ENCODE measurements around the gene CNNM2.
A peak's percentile ranks its signal among the peaks of the same experiment; 100 is the strongest.
"Not testable (repeated sequence)": the region's sequence is repeated elsewhere in the genome, so short reads cannot be mapped to it uniquely, and the experiment has no call there.

CNNM2 gene

DNA sequence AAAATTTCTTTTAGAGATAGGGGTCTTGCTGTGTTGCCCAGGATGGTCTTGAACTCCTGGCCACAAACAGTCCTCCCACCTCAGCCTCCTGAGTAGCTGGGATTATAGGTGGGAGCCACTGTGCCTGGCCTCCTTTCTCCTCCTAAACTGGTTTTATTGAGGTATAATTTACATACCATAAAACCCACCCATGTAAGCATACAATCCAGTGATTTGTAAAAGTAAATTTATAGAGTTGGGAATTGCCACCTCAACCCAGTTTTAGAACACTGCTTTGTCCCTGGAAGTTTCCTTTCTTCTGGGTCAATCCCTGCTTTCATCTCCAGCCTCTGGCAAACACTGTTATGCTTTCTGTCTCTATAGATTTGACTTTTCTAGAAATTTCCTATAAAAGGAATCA, 49.0 kb downstream of the CNNM2 start:
- no peak overlapping the region for H3K27ac ChIP-seq
- TF ChIP-seq ZFX (IDR thresholded peaks at IDR 0.05) (no peak), CTCF (conservative IDR thresholded peaks at IDR 0.05) (no peak)

DNA sequence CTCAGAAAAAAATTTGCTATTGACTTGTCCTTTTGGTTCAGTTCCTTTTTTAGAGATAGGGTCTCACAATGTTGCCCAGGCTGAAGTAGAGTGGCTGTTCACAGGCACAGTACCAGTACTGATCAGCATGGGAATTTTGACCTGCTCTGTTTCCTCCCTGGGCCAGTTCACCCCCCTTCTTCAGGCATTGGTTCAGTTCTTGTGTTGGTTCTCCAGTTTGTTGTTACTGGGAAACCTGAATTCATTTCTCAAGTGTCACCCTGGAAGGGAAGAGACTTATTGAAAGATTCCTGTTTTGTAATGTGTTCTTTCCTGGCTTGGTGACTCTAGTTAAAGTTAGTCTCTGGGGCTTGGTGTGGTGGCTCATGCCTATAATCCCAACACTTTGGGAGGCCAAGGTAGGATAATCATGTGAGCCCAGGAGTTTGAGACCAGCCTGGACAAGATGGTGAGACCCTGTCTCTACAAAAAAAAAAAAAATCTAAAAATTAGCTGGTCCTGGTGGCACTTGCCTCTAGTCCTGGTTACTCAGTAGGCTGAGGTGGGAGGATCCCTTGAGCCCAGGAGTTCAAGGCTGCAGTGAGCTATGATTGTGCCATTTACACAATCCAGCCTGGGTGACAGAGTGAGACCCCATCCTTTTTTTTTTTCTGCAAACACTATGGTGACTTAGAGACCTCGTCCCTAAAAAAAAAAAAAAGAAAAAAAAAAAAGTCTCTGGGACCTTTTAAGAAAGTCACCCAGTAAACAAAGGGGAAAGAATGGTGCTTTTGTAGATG, 52.7 kb downstream of the CNNM2 start:
- TF ChIP-seq ZFX (IDR thresholded peaks at IDR 0.05): no peak
- no peak for TF ChIP-seq CTCF (conservative IDR thresholded peaks at IDR 0.05)
- H3K27ac ChIP-seq: no peak overlapping the region

- H3K27ac ChIP-seq: no peak overlapping the region
- TF ChIP-seq ZFX (IDR thresholded peaks at IDR 0.05) (no peak), CTCF (conservative IDR thresholded peaks at IDR 0.05) (no peak)
Measured at GRCh38 chr10:102975483-102976379, 57.6 kb downstream of the CNNM2 start.

DNA sequence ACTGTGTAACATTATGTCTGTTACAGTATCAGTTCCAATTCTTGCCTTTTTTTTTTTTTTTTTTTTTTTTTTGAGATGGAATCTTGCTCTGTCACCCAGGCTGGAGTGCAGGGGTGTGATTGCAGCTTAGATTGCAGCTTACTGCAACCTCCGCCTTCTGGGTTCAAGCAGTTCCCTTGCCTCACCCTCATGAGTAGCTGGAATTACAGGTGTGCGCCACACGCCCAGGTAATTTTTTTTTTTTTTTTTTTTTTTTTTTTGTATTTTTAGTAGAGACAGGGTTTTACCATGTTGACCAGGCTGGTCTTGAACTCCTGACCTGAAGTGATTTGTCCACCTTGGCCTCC, 58.3 kb downstream of the CNNM2 start:
- H3K27ac ChIP-seq: not testable (repeated sequence)

DNA sequence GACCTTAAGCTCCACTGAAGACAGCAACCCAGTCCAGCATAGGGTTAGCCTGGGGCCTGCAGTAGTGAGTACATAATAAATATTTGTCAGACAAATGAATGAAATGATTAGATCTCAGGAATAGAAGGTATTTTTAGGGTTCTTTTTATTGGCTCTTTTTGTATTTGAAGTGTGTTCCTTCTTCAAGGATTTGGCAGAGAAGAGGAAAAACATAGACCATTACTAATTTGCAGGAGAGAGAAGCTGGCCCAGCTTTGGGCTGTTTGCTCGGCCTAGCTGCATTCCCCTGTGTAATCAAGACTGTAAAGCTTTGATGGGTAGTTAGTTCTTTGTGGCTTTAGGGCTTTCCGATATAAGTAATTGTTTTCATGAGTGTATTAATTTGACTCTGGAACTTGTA, 64.2 kb downstream of the CNNM2 start:
- TF ChIP-seq CTCF (conservative IDR thresholded peaks at IDR 0.05) (no peak), ZFX (IDR thresholded peaks at IDR 0.05) (no peak)
- H3K27ac ChIP-seq: no peak overlapping the region

GRCh38 chr10:102984086-102984485, 66.0 kb downstream of the CNNM2 start:
- H3K27ac ChIP-seq: peak overlapping the region; percentile 34; the same call in 1 of the 2 replicates

GRCh38 chr10:102985811-102986210, 67.7 kb downstream of the CNNM2 start:
- TF ChIP-seq CTCF (conservative IDR thresholded peaks at IDR 0.05) (no peak), ZFX (IDR thresholded peaks at IDR 0.05) (no peak)

More at GRCh38 chr10:102984086-102984485, 66.0 kb downstream of the CNNM2 start:
- TF ChIP-seq CTCF (conservative IDR thresholded peaks at IDR 0.05) (no peak), ZFX (IDR thresholded peaks at IDR 0.05) (no peak)

More at GRCh38 chr10:102985811-102986210, 67.7 kb downstream of the CNNM2 start:
- no peak overlapping the region for H3K27ac ChIP-seq
